Gastrocnemius medialis (tissue), 4 donors: ENCODE measurements around the gene SHLD1. TPM values are rescaled to one million over a fixed set of nuclear protein-coding genes. Genes with fewer than 3 reads are reported as not detected.

ENCODE experiments used
- ATAC-seq, 2 donors: fragments of 150-250 bp; one replicate each; pipeline ENCODE4 v1.9.1; 2016
- DNase-seq, 2 donors: peaks; one replicate each; pipeline ENCODE4 v3.0.0-alpha.2; 2019
- H3K27ac ChIP-seq, 4 donors: fragments of 200-600 bp; sonication (generic); 1 replicate in 1 of 4; 2 replicates in 3 of 4; pipeline ENCODE4 v1.5.1; 2016 to 2018; ENCODE audit warnings: mild to moderate bottlenecking in 2 of 4, moderate library complexity in 1 of 4
- H3K27me3 ChIP-seq, 3 donors: fragments of 200-600 bp; sonication (generic) in 2 of 3; 1 replicate in 1 of 3; 2 replicates in 2 of 3; pipeline versions ENCODE4 v1.5.1 to v1.6.0; 2016 to 2019; ENCODE audit warnings: mild to moderate bottlenecking in 1 of 3, moderate library complexity in 1 of 3
- H3K36me3 ChIP-seq, 2 donors: fragments of 200-600 bp; sonication (generic) in 1 of 2; one replicate each; pipeline ENCODE4 v1.5.1; 2017 to 2018
- H3K4me1 ChIP-seq, 2 donors: fragments of 200-600 bp; sonication (generic) in 1 of 2; one replicate each; pipeline ENCODE4 v1.5.1; 2016 to 2017; ENCODE audit warnings: mild to moderate bottlenecking in 2 of 2
- H3K4me3 ChIP-seq, 4 donors: fragments of 200-600 bp; sonication (generic) in 3 of 4; 1 replicate in 1 of 4; 2 replicates in 3 of 4; pipeline ENCODE4 v1.5.1; 2016 to 2019; ENCODE audit warnings: mild to moderate bottlenecking in 2 of 4
- H3K9me3 ChIP-seq, 3 donors: fragments of 200-600 bp; sonication (generic) in 2 of 3; 1 replicate in 1 of 3; 2 replicates in 2 of 3; pipeline ENCODE4 v1.5.1; 2016 to 2019
- POLR2A ChIP-seq, 2 donors: fragments of 450-650 bp; IDR thresholded peaks; one replicate each; pipeline ENCODE4 v1.6.1; 2017; ENCODE audit warnings: antibody characterized with exemption in 2 of 2, mild to moderate bottlenecking in 2 of 2, moderate library complexity in 2 of 2
- in situ Hi-C, 4 donors: fragments of 200-750 bp; cut with MboI; loops; one replicate each; pipeline versions ENCODE4 v1.15.0 to v1.8.0; 2017; ENCODE audit warnings: low sequenced_read_pairs in 4 of 4
- intact Hi-C: fragments of 100-400 bp; cut with DNase I; formaldehyde crosslinking; loops from one replicate; pipeline ENCODE4 v1.15.1; 2023; ENCODE audit warnings: low total_unique reads
- total RNA-seq, 4 donors: library from RNA; depleted of rRNA; stranded (reverse); fragments of >200 nt; gene quantifications; one replicate each; pipeline versions ENCODE4 v1.1.0 to v1.2.3, GENCODE V29; 2016
- TF ChIP-seq, protein P1 (sequence below), 5 experiments: fragments of 450-650 bp in 3 of 5; fragments of 200-600 bp in 2 of 5; sonication (generic) in 2 of 5; IDR thresholded peaks in 4 of 5; conservative IDR thresholded peaks in 1 of 5; 1 replicate in 4 of 5; 2 replicates in 1 of 5; pipeline ENCODE4 v1.5.1; 2016 to 2019; ENCODE audit warnings: antibody characterized with exemption in 5 of 5, mild to moderate bottlenecking in 3 of 5, moderate library complexity in 3 of 5

SHLD1 gene
- total RNA-seq, 4 donors from 2014 or later: 5.4 to 7.1 (median 5.8) TPM

DNA sequence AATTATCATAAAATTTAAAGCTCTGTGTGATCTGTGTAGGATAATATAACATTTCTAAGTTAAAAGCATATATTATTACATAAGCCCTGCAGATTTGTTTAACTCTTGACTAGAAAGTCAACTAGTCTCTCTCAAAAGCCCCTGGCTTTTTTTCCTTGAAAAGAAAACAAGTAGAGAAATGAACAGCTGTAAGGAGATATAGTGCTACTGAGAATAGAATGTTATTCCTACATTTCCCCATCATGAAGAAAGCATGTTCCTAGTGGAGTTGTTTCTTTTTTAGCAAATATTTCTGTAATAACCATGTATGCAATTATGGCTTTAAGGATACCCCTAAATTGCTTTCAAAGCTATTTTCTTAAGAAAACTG lies 37.6 kb downstream of the SHLD1 start:
- H3K9me3 ChIP-seq: no peaks in the 10 kb centered on the region
- peak overlapping the region in 3 of 4 donors; percentile 57 to 71 (median 60) for H3K27ac ChIP-seq
- ATAC-seq (no peak), DNase-seq (no peak)
- H3K36me3 ChIP-seq: no peaks in the 10 kb centered on the region
- in situ Hi-C loops (loop anchor here in 3 of 4 donors (10.0 to 25.0 kb wide), 2 partner anchors 225 to 263 kb away; no protein-coding TSS in a partner anchor), intact Hi-C loops (loop anchor here (1.0 to 5.0 kb wide), 3 partner anchors 145 to 258 kb away; no protein-coding TSS in a partner anchor)
- no peak overlapping the region for H3K4me3 ChIP-seq
- TF ChIP-seq POLR2A (IDR thresholded peaks at IDR 0.05): no peak
- TF ChIP-seq, protein P1, sequence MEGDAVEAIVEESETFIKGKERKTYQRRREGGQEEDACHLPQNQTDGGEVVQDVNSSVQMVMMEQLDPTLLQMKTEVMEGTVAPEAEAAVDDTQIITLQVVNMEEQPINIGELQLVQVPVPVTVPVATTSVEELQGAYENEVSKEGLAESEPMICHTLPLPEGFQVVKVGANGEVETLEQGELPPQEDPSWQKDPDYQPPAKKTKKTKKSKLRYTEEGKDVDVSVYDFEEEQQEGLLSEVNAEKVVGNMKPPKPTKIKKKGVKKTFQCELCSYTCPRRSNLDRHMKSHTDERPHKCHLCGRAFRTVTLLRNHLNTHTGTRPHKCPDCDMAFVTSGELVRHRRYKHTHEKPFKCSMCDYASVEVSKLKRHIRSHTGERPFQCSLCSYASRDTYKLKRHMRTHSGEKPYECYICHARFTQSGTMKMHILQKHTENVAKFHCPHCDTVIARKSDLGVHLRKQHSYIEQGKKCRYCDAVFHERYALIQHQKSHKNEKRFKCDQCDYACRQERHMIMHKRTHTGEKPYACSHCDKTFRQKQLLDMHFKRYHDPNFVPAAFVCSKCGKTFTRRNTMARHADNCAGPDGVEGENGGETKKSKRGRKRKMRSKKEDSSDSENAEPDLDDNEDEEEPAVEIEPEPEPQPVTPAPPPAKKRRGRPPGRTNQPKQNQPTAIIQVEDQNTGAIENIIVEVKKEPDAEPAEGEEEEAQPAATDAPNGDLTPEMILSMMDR (IDR thresholded peaks at IDR 0.05 in 4 of 5, conservative IDR thresholded peaks at IDR 0.05 in 1 of 5): no peak
- peaks cover 16 to 24% of the 10 kb centered on the region in 2 donors for H3K4me1 ChIP-seq
- no peaks in the 10 kb centered on the region for H3K27me3 ChIP-seq

DNA sequence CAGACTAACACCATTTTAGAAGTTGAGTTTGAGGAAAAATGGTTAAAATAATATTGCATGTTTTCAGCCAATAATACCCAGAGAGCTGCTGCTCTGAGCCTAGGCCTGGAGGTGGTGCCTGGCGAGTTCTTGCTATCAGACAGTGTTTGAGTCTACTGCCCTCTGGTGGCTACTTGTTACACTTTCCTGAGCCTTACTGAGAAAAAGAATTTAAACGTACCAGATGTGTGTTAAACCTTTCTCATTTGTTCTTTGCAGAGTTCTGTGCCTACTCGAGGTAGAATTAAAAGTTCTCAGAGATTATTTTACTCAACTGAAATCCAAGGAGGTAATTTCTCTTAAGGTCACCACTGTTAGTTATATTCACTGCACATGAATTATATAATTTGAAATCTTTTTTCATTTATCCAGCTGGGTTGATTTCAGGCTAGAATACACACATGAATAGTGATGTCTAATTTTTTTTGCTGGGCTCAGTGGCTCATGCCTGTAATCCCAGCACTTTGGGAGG lies 38.2 kb downstream of the SHLD1 start:
- ATAC-seq (peak; percentile 76 to 84), DNase-seq (peak; percentile 74 to 75)
- Histone ChIP-seq H3K4me3 (no peak overlapping the region), H3K27ac (no peak overlapping the region), H3K36me3 (no peaks in the 10 kb centered on the region), H3K4me1 (peaks cover 16 to 24% of the 10 kb centered on the region in 2 donors), H3K27me3 (no peaks in the 10 kb centered on the region), H3K9me3 (no peaks in the 10 kb centered on the region)
- no peak for TF ChIP-seq POLR2A (IDR thresholded peaks at IDR 0.05)
- TF ChIP-seq, protein P1 (IDR thresholded peaks at IDR 0.05 in 4 of 5, conservative IDR thresholded peaks at IDR 0.05 in 1 of 5): peak; percentile 86 to 93 (median 89)
- in situ Hi-C loops (loop anchor here in 3 of 4 donors (10.0 to 25.0 kb wide), 2 partner anchors 226 to 264 kb away; no protein-coding TSS in a partner anchor), intact Hi-C loops (loop anchor here (1.0 to 5.0 kb wide), 2 partner anchors 144 to 259 kb away; no protein-coding TSS in a partner anchor)

DNA sequence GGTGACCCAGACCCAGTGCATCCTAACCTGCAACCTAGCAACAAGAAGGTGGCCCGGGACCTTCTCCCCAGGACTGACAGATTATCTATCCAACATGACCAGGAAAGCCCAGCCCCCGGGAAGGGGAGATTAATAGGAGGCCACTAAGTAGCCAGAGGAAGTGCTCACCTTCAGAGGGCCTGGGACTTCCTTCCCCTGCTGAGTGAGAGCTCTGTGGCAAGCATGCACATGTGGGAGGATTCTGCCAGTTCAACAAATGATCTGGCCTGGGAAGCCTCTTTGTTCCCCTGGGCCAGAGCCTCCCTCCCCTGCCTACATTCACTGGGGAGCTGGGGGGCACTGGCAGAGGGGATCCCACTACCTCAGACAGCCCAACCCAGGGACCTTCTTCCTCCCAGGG lies 39.6 kb downstream of the SHLD1 start:
- H3K4me3 ChIP-seq: no peak overlapping the region
- H3K9me3 ChIP-seq: no peaks in the 10 kb centered on the region
- no peaks in the 10 kb centered on the region for H3K36me3 ChIP-seq
- no peak overlapping the region for H3K27ac ChIP-seq
- intact Hi-C loops (loop anchor here (5.0 kb wide), 1 partner anchor 142 kb away; no protein-coding TSS in a partner anchor), in situ Hi-C loops (loop anchor here (5.0 to 25.0 kb wide), 4 partner anchors 218 to 265 kb away; no protein-coding TSS in a partner anchor)
- peaks cover 16 to 21% of the 10 kb centered on the region in 2 donors for H3K4me1 ChIP-seq
- TF ChIP-seq, protein P1 (IDR thresholded peaks at IDR 0.05 in 4 of 5, conservative IDR thresholded peaks at IDR 0.05 in 1 of 5): no peak
- no peak for TF ChIP-seq POLR2A (IDR thresholded peaks at IDR 0.05)
- ATAC-seq: no peak
- H3K27me3 ChIP-seq: no peaks in the 10 kb centered on the region
- DNase-seq: no peak

DNA sequence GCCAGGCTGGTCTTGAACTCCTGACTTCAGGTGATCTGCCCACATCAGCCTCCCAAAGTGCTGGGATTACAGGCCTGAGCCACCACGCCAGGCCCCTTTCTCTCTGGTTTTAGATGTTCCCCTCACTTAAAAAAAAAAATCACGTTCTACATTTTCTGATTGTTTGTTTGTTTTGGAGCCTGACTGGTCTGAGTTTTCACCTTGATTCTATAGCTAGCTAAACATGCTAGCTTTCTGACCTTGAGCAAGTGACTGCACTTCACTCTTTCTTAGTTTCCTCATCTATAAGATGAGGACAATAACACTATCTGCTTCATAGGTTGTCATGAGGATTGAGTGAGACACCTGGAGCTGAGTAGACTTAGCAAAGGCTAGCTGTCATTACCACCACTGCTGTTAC lies 43.7 kb downstream of the SHLD1 start:
- no peak overlapping the region for H3K27ac ChIP-seq
- in situ Hi-C loops (loop anchor here (5.0 to 25.0 kb wide), 4 partner anchors 222 to 269 kb away; no protein-coding TSS in a partner anchor), intact Hi-C loops (no loop called here)
- H3K4me3 ChIP-seq: no peak overlapping the region
- no peak for TF ChIP-seq POLR2A (IDR thresholded peaks at IDR 0.05)
- TF ChIP-seq, protein P1 (IDR thresholded peaks at IDR 0.05 in 4 of 5, conservative IDR thresholded peaks at IDR 0.05 in 1 of 5): no peak
- H3K9me3 ChIP-seq: no peaks in the 10 kb centered on the region
- no peaks in the 10 kb centered on the region for H3K27me3 ChIP-seq
- no peak for DNase-seq
- H3K4me1 ChIP-seq: no peaks in the 10 kb centered on the region
- no peaks in the 10 kb centered on the region for H3K36me3 ChIP-seq
- no peak for ATAC-seq
